Endothelial cell of umbilical vein (primary cell): ENCODE measurements around the gene TRANK1. TPM values are rescaled to one million over a fixed set of nuclear protein-coding genes. Genes with fewer than 3 reads are reported as not detected.

Source experiments
- BruUV-seq: library from RNA; stranded (reverse); fragments of 400-500 nt; replicated peaks from 2 replicates; lab custom pipeline; 2021; lab: Mats Ljungman, UMichigan
- CTCF ChIA-PET: fragments of 300-600, 350-600 bp; sonication (Branson Sonifier 250); formaldehyde crosslinking; loops from one replicate; lab custom pipeline; 2021; ENCODE audit warnings: antibody characterized with exemption, inconsistent platforms; lab: Charles Lee
- POLR2A ChIA-PET: fragments of 300-600, 350-600 bp; sonication (Branson Sonifier 250); formaldehyde crosslinking; loops from one replicate; lab custom pipeline; 2021; ENCODE audit warnings: antibody characterized with exemption, inconsistent platforms; lab: Charles Lee
- DNase-seq: peaks from one replicate; pipeline ENCODE4 v3.0.0-alpha.2; 2011; ENCODE audit warnings: low read depth, low spot score
- FAIRE-seq: peaks from 2 replicates; lab custom pipeline; 2011; peaks lifted over from hg19 to GRCh38; lab: Jason Lieb, UNC
- H2AFZ ChIP-seq: 2 replicates; pipeline ENCODE4 v1.6.0; 2012; ENCODE audit warnings: low read depth, low read length, control low read depth, inconsistent platforms
- H3K27ac ChIP-seq: 2 replicates; pipeline ENCODE4 v1.5.1; 2011; ENCODE audit warnings: low read depth, mild to moderate bottlenecking, control low read depth, low read length, moderate library complexity; ENCODE audit not compliant: insufficient read depth
- H3K27me3 ChIP-seq, 2 experiments: 2 replicates each; pipeline versions ENCODE4 v1.6.0 to v1.6.1; 2011; ENCODE audit warnings: low read length in 2 of 2, mixed read lengths in 1 of 2; ENCODE audit not compliant: control insufficient read depth in 2 of 2, insufficient read depth in 2 of 2
- H3K36me3 ChIP-seq, 2 experiments: 2 replicates in 1 of 2; 3 replicates in 1 of 2; pipeline ENCODE4 v1.5.1; 2011; ENCODE audit warnings: low read length in 2 of 2, mild to moderate bottlenecking in 1 of 2, moderate library complexity in 1 of 2; ENCODE audit not compliant: control insufficient read depth in 2 of 2, insufficient read depth in 2 of 2; ENCODE audit errors: extremely low read depth in 1 of 2
- H3K4me1 ChIP-seq: 3 replicates; pipeline ENCODE4 v1.5.1; 2011; ENCODE audit warnings: mild to moderate bottlenecking, low read length; ENCODE audit not compliant: control insufficient read depth, insufficient read depth; ENCODE audit errors: extremely low read depth
- H3K4me2 ChIP-seq: 2 replicates; pipeline ENCODE4 v1.6.1; 2011; ENCODE audit warnings: low read length, control low read depth, mixed read lengths; ENCODE audit not compliant: insufficient read depth
- H3K4me3 ChIP-seq, 3 experiments: fragments of 200-600 bp in 1 of 3; sonication (generic), shearing (Covaris generic) in 1 of 3; replicated peaks in 1 of 3; 2 replicates each; pipeline ENCODE4 v1.5.1; 2011 to 2016; ENCODE audit warnings: control low read depth in 3 of 3, low read length in 3 of 3, mild to moderate bottlenecking in 2 of 3, inconsistent platforms in 1 of 3, low read depth in 1 of 3, moderate library complexity in 1 of 3; ENCODE audit not compliant: insufficient read depth in 1 of 3
- H3K79me2 ChIP-seq: 2 replicates; pipeline ENCODE4 v1.6.0; 2012; ENCODE audit warnings: low read length, inconsistent platforms; ENCODE audit not compliant: control insufficient read depth, insufficient read depth
- H3K9ac ChIP-seq: replicated peaks from 2 replicates; pipeline ENCODE3; 2011; ENCODE audit warnings: low read length, control low read depth; ENCODE audit not compliant: insufficient read depth; ENCODE audit errors: extremely low read depth
- H3K9me1 ChIP-seq: replicated peaks from 3 replicates; pipeline ENCODE4 v1.6.0; 2011; ENCODE audit warnings: mild to moderate bottlenecking, low read length; ENCODE audit not compliant: control insufficient read depth, insufficient read depth; ENCODE audit errors: extremely low read depth
- H3K9me3 ChIP-seq: replicated peaks from 2 replicates; pipeline ENCODE4 v1.5.1; 2012; ENCODE audit warnings: low read length, inconsistent platforms; ENCODE audit not compliant: control insufficient read depth, insufficient read depth
- H4K20me1 ChIP-seq: replicated peaks from 2 replicates; pipeline ENCODE3; 2011; ENCODE audit warnings: mild to moderate bottlenecking, low read length; ENCODE audit not compliant: control insufficient read depth, insufficient read depth; ENCODE audit errors: extremely low read depth
- EZH2 ChIP-seq: IDR thresholded peaks from 2 replicates; pipeline ENCODE4 v1.6.1; 2012; ENCODE audit warnings: borderline replicate concordance, low read depth, mild to moderate bottlenecking, moderate library complexity, low read length, inconsistent platforms; ENCODE audit not compliant: severe bottlenecking
- FOS ChIP-seq: IDR thresholded peaks from 2 replicates; pipeline ENCODE4 v1.6.1; 2011; ENCODE audit warnings: mild to moderate bottlenecking, low read length, moderate library complexity, borderline replicate concordance; ENCODE audit not compliant: insufficient read depth
- GATA2 ChIP-seq: IDR thresholded peaks from 2 replicates; pipeline ENCODE4 v1.7.0; 2011; ENCODE audit warnings: low read depth, mild to moderate bottlenecking, moderate library complexity, mixed read lengths, low read length; ENCODE audit not compliant: insufficient read length, insufficient read depth
- JUN ChIP-seq: IDR thresholded peaks from 2 replicates; pipeline ENCODE4 v1.6.1; 2011; ENCODE audit warnings: borderline replicate concordance, low read depth; ENCODE audit not compliant: insufficient read length, insufficient read depth
- MYC ChIP-seq: IDR thresholded peaks from one replicate; pipeline ENCODE4 v1.6.1; 2011; ENCODE audit warnings: mild to moderate bottlenecking, low read depth, low read length
- POLR2A ChIP-seq: IDR thresholded peaks from 2 replicates; pipeline ENCODE4 v1.6.1; 2012; ENCODE audit warnings: low read depth, mild to moderate bottlenecking, control low read depth, low read length
- POLR2AphosphoS5 ChIP-seq: IDR thresholded peaks from 2 replicates; pipeline ENCODE4 v1.6.1; 2012; ENCODE audit warnings: low read depth, mild to moderate bottlenecking, control low read depth, low read length, moderate library complexity; ENCODE audit not compliant: insufficient read depth
- dilution Hi-C: fragments of 300-500 bp; cut with MboI; formaldehyde crosslinking; loops from one replicate; pipeline ENCODE4 v1.15.0; 2019; ENCODE audit warnings: low sequenced_read_pairs; ENCODE audit not compliant: extremely low pct_ligation_motif_present
- intact Hi-C: fragments of 100-400 bp; cut with micrococcal nuclease; formaldehyde crosslinking; loops from one replicate; pipeline ENCODE4 v1.10.0; 2022
- polyA plus RNA-seq, 4 experiments: library from polyadenylated mRNA; depleted of rRNA in 3 of 4; stranded (reverse) in 3 of 4; unstranded in 1 of 4; fragments of >200 nt; gene quantifications; 2 replicates each; pipeline versions ENCODE4 v1.2.1 to v1.2.3, GENCODE V29; 2011 to 2012; ENCODE audit warnings: missing spikeins in 1 of 4
- small RNA-seq: library from RNA; depleted of rRNA; stranded (forward); fragments of <200 nt; gene quantifications from one replicate; pipeline ENCODE3, GENCODE V24; 2012; ENCODE audit warnings: low replicate concordance, low read depth; ENCODE audit not compliant: insufficient read depth, insufficient read length
- total RNA-seq: library from RNA; stranded (reverse); gene quantifications from 2 replicates; pipeline ENCODE4 v1.2.3, GENCODE V29; 2021
- TF ChIP-seq, protein P1 (sequence below), 2 donors: IDR thresholded peaks; 1 replicate in 1 of 2; 2 replicates in 1 of 2; pipeline ENCODE4 v1.5.1; 2011; ENCODE audit warnings: low read length in 2 of 2, mild to moderate bottlenecking in 2 of 2, moderate library complexity in 2 of 2, control low read depth in 1 of 2, inconsistent platforms in 1 of 2, low read depth in 1 of 2; ENCODE audit not compliant: insufficient read depth in 1 of 2; ENCODE audit errors: extremely low read depth in 1 of 2
- TF ChIP-seq, protein P2 (sequence below): IDR thresholded peaks from 2 replicates; pipeline ENCODE4 v1.6.1; 2011; ENCODE audit not compliant: insufficient read depth, insufficient read length

The TRANK1 gene
- total and polyA plus RNA-seq, 2 donors (not counting 3 experiments of a cell fraction or from before 2014, with no cell fraction given): 4.6 to 14.4 TPM

DNA sequence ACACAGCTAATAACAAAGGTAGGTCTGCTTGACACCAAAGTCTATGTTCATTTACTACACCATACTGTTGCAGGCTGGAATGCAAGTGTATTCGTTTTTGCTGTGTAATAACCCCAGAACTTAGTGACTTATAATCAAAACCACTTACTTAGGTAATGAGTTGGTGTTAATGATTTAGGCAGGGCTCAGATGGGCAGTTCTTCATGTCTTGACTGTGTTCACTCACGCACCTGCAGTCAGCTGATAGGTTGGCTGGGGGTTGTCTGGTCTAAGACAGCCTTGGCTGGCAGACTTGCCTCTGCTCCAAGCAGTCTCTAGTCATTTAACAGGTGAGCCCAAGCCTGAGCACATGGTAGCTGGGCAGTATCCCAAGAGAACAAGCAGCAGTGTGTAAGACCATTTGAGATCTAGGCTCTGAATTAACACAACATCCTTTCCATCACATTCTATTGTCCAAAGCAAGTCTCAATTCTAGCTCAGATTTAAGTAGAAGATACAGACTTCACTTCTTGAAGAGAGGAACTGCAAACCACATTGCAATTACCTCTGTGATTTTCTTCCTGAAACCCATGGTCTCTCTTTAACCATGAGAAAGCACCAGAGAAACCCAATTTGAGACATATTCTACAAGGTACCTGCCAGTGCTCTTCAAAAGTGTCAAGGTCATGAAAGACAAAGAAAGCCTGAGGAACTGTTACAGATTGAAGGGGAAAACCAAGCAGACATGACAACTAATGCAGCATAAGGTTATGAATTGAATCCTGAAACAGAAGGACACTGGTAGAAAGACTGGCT is 167.2 kb downstream of the TRANK1 start:
- POLR2A ChIA-PET: no interaction called here
- Histone ChIP-seq H3K27ac (no peak overlapping the region), H2AFZ (no peak overlapping the region), H3K9me1 (no peaks in the 10 kb centered on the region), H3K79me2 (no peaks in the 10 kb centered on the region), H4K20me1 (no peaks in the 10 kb centered on the region), H3K27me3 (peaks cover 0 to 2% of the 10 kb centered on the region in 2 experiments), H3K4me2 (no peak overlapping the region), H3K36me3 (no peaks in the 10 kb centered on the region), H3K9me3 (no peaks in the 10 kb centered on the region), H3K4me1 (no peaks in the 10 kb centered on the region), H3K9ac (no peak overlapping the region), H3K4me3 (no peak overlapping the region)
- CTCF ChIA-PET: interaction anchor here (1.2 kb wide), 1 partner anchor 14 kb away, joined by 5 read pairs; no protein-coding TSS in a partner anchor
- TF ChIP-seq JUN (no peak), FOS (no peak), GATA2 (no peak), EZH2 (no peak), MYC (no peak), POLR2A (no peak), POLR2AphosphoS5 (no peak)
- TF ChIP-seq, protein P1, sequence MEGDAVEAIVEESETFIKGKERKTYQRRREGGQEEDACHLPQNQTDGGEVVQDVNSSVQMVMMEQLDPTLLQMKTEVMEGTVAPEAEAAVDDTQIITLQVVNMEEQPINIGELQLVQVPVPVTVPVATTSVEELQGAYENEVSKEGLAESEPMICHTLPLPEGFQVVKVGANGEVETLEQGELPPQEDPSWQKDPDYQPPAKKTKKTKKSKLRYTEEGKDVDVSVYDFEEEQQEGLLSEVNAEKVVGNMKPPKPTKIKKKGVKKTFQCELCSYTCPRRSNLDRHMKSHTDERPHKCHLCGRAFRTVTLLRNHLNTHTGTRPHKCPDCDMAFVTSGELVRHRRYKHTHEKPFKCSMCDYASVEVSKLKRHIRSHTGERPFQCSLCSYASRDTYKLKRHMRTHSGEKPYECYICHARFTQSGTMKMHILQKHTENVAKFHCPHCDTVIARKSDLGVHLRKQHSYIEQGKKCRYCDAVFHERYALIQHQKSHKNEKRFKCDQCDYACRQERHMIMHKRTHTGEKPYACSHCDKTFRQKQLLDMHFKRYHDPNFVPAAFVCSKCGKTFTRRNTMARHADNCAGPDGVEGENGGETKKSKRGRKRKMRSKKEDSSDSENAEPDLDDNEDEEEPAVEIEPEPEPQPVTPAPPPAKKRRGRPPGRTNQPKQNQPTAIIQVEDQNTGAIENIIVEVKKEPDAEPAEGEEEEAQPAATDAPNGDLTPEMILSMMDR (IDR thresholded peaks at IDR 0.05; ENCODE audit: extremely low read depth in 1 of 2, insufficient read depth in 1 of 2, low read depth in 1 of 2, low read length in 2 of 2): no peak
- TF ChIP-seq, protein P2, sequence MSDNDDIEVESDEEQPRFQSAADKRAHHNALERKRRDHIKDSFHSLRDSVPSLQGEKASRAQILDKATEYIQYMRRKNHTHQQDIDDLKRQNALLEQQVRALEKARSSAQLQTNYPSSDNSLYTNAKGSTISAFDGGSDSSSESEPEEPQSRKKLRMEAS: no peak
- no TSS peak for BruUV-seq
- intact Hi-C loops (no loop called here), dilution Hi-C loops (no loop called here)
- DNase-seq (no peak), FAIRE-seq (no peak)

Small RNAs within 50 kb of the gene (small RNA-seq; reads per million reads assigned to genes)
- gene RNU6ATAC4P: not detected

Other genes with a start within 250 kb of the TRANK1 start
- gene DCLK3, start 180.5 kb downstream of the TRANK1 start, total RNA-seq: not detected in 2 replicates
- not detected in 2 replicates for gene DCLK3, start 180.5 kb downstream of the TRANK1 start, polyA plus RNA-seq
- 13.9 and 15.1 TPM in 2 replicates for gene EPM2AIP1, start 48.1 kb upstream of the TRANK1 start, total RNA-seq
- 4.5 and 5.4 TPM in 2 replicates for gene EPM2AIP1, start 48.1 kb upstream of the TRANK1 start, polyA plus RNA-seq
- gene MLH1, start 48.5 kb upstream of the TRANK1 start, total RNA-seq: 30.1 and 32.9 TPM in 2 replicates
- gene MLH1, start 48.5 kb upstream of the TRANK1 start, polyA plus RNA-seq: 19.2 and 22.2 TPM in 2 replicates
- 64.5 and 78.9 TPM in 2 replicates for gene LRRFIP2, start 229.5 kb upstream of the TRANK1 start, total RNA-seq
- 14.9 and 20.8 TPM in 2 replicates for gene LRRFIP2, start 229.5 kb upstream of the TRANK1 start, polyA plus RNA-seq